Keratinocyte (primary cell): ENCODE data around the gene POLR2A. TPM values are rescaled to one million over a fixed set of nuclear protein-coding genes. Genes with fewer than 3 reads are reported as not detected.

ENCODE experiments used
- DNase-seq: peaks from one replicate; pipeline ENCODE4 v3.0.0-alpha.2; 2011; ENCODE audit warnings: low read depth, missing footprints, low spot score
- FAIRE-seq: peaks from 2 replicates; lab custom pipeline; 2011; peaks lifted over from hg19 to GRCh38; lab: Jason Lieb, UNC
- H2AFZ ChIP-seq: 2 replicates; pipeline ENCODE4 v1.6.0; 2012; ENCODE audit warnings: low read length, control low read depth, inconsistent platforms; ENCODE audit not compliant: control insufficient read depth
- H3K27ac ChIP-seq: 2 replicates; pipeline ENCODE4 v1.5.1; 2011; ENCODE audit warnings: low read length; ENCODE audit not compliant: control insufficient read depth, insufficient read depth
- H3K27me3 ChIP-seq: 3 replicates; pipeline ENCODE4 v1.6.0; 2011; ENCODE audit warnings: low read length; ENCODE audit not compliant: control insufficient read depth, insufficient read depth; ENCODE audit errors: extremely low read depth
- H3K36me3 ChIP-seq, 2 experiments: 2 replicates in 1 of 2; 3 replicates in 1 of 2; pipeline ENCODE4 v1.5.1; 2011; ENCODE audit warnings: low read length in 2 of 2, mild to moderate bottlenecking in 1 of 2; ENCODE audit not compliant: control insufficient read depth in 2 of 2, insufficient read depth in 2 of 2; ENCODE audit errors: extremely low read depth in 1 of 2
- H3K4me1 ChIP-seq: 3 replicates; pipeline ENCODE4 v1.5.1; 2011; ENCODE audit warnings: low read length; ENCODE audit not compliant: control insufficient read depth, insufficient read depth; ENCODE audit errors: extremely low read depth
- H3K4me2 ChIP-seq: 3 replicates; pipeline ENCODE4 v1.6.0; 2011; ENCODE audit warnings: low read depth, low read length; ENCODE audit not compliant: control insufficient read depth, insufficient read depth; ENCODE audit errors: extremely low read depth
- H3K4me3 ChIP-seq, 3 experiments: fragments of 200-600 bp in 1 of 3; sonication (generic) in 1 of 3; 2 replicates in 2 of 3; 3 replicates in 1 of 3; pipeline ENCODE4 v1.5.1; 2011 to 2016; ENCODE audit warnings: low read length in 3 of 3, mild to moderate bottlenecking in 3 of 3, control low read depth in 2 of 3, inconsistent platforms in 1 of 3, low read depth in 1 of 3, mixed read lengths in 1 of 3, mixed run types in 1 of 3, moderate library complexity in 1 of 3; ENCODE audit not compliant: control insufficient read depth in 2 of 3, insufficient read depth in 2 of 3; ENCODE audit errors: extremely low read depth in 1 of 3
- H3K79me2 ChIP-seq: 2 replicates; pipeline ENCODE4 v1.6.0; 2012; ENCODE audit warnings: low read length; ENCODE audit not compliant: control insufficient read depth, insufficient read depth
- H3K9ac ChIP-seq: 3 replicates; pipeline ENCODE4 v1.6.0; 2011; ENCODE audit warnings: low read length; ENCODE audit not compliant: control insufficient read depth, insufficient read depth; ENCODE audit errors: extremely low read depth
- H3K9me1 ChIP-seq: 3 replicates; pipeline ENCODE4 v1.6.0; 2011; ENCODE audit warnings: low read length; ENCODE audit not compliant: control insufficient read depth, insufficient read depth; ENCODE audit errors: extremely low read depth
- H3K9me3 ChIP-seq: 2 replicates; pipeline ENCODE4 v1.5.1; 2012; ENCODE audit warnings: low read depth, low read length; ENCODE audit not compliant: control insufficient read depth
- H4K20me1 ChIP-seq: 3 replicates; pipeline ENCODE4 v1.6.0; 2011; ENCODE audit warnings: low read length; ENCODE audit not compliant: control insufficient read depth, insufficient read depth; ENCODE audit errors: extremely low read depth
- CTCF ChIP-seq, 3 experiments: IDR thresholded peaks in 1 of 3; conservative IDR thresholded peaks in 1 of 3; optimal IDR thresholded peaks in 1 of 3; 2 replicates in 2 of 3; 3 replicates in 1 of 3; pipeline versions ENCODE3 to v1.5.1; 2011; ENCODE audit warnings: low read length in 3 of 3, mild to moderate bottlenecking in 3 of 3, moderate library complexity in 2 of 3, control low read depth in 1 of 3, inconsistent platforms in 1 of 3; ENCODE audit not compliant: insufficient read depth in 2 of 3; ENCODE audit errors: extremely low read depth in 1 of 3
- EZH2 ChIP-seq: IDR thresholded peaks from one replicate; pipeline ENCODE4 v1.6.1; 2012; ENCODE audit warnings: inconsistent platforms, mild to moderate bottlenecking, low read length, moderate library complexity
- dilution Hi-C: fragments of 300-500 bp; cut with MboI; formaldehyde crosslinking; loops from one replicate; pipeline ENCODE4 v1.7.0; 2020; ENCODE audit warnings: low sequenced_read_pairs; ENCODE audit not compliant: extremely low pct_ligation_motif_present
- polyA plus RNA-seq, 5 experiments: library from polyadenylated mRNA; depleted of rRNA in 3 of 5; stranded (reverse) in 3 of 5; stranded (forward) in 1 of 5; unstranded in 1 of 5; fragments of >200 nt; gene quantifications; 1 replicate in 1 of 5; 2 replicates in 3 of 5; 3 replicates in 1 of 5; pipeline versions ENCODE4 v1.2.1 to v1.2.3, GENCODE V29; 2011 to 2012; ENCODE audit warnings: missing spikeins in 2 of 5, low read depth in 1 of 5, low replicate concordance in 1 of 5

POLR2A gene
- polyA plus RNA-seq, 1 donor (not counting 4 experiments of a cell fraction or from before 2014, with no cell fraction given), result 17.5 TPM

GRCh38 chr17:7538050-7538449 is 53.9 kb downstream of the POLR2A start:
- no peak overlapping the region for H2AFZ ChIP-seq
- H3K4me3 ChIP-seq, result no peak overlapping the region
- H3K9ac ChIP-seq, result no peak overlapping the region
- dilution Hi-C loops, result no loop called here
- FAIRE-seq (no peak), DNase-seq (no peak)
- H3K27ac ChIP-seq, result no peak overlapping the region
- no peaks in the 10 kb centered on the region for H3K27me3 ChIP-seq
- no peaks in the 10 kb centered on the region for H3K79me2 ChIP-seq
- H4K20me1 ChIP-seq, result no peaks in the 10 kb centered on the region
- H3K9me1 ChIP-seq, result no peaks in the 10 kb centered on the region
- H3K36me3 ChIP-seq, result no peaks in the 10 kb centered on the region
- no peaks in the 10 kb centered on the region for H3K4me1 ChIP-seq
- peaks cover 13% of the 10 kb centered on the region for H3K9me3 ChIP-seq
- no peak overlapping the region for H3K4me2 ChIP-seq
- TF ChIP-seq EZH2 (no peak), CTCF (optimal IDR thresholded peaks at IDR 0.05 in 1 of 3, IDR thresholded peaks at IDR 0.05 in 1 of 3, conservative IDR thresholded peaks at IDR 0.05 in 1 of 3; ENCODE audit: extremely low read depth in 1 of 3, insufficient read depth in 2 of 3, low read length in 3 of 3) (no peak)

GRCh38 chr17:7538891-7539545 is 54.9 kb downstream of the POLR2A start:
- dilution Hi-C loops, result no loop called here
- TF ChIP-seq CTCF (optimal IDR thresholded peaks at IDR 0.05 in 1 of 3, IDR thresholded peaks at IDR 0.05 in 1 of 3, conservative IDR thresholded peaks at IDR 0.05 in 1 of 3; ENCODE audit: extremely low read depth in 1 of 3, insufficient read depth in 2 of 3, low read length in 3 of 3) (no peak), EZH2 (no peak)
- no peaks in the 10 kb centered on the region for H3K36me3 ChIP-seq
- no peak overlapping the region for H3K27ac ChIP-seq
- H3K4me3 ChIP-seq, result no peak overlapping the region
- no peaks in the 10 kb centered on the region for H4K20me1 ChIP-seq
- no peaks in the 10 kb centered on the region for H3K4me1 ChIP-seq
- no peaks in the 10 kb centered on the region for H3K27me3 ChIP-seq
- H3K4me2 ChIP-seq, result no peak overlapping the region
- FAIRE-seq (no peak), DNase-seq (no peak)
- no peaks in the 10 kb centered on the region for H3K79me2 ChIP-seq
- peaks cover 13% of the 10 kb centered on the region for H3K9me3 ChIP-seq
- no peaks in the 10 kb centered on the region for H3K9me1 ChIP-seq
- no peak overlapping the region for H2AFZ ChIP-seq
- no peak overlapping the region for H3K9ac ChIP-seq
